ENCODE measurements around the gene DYNC1LI1.
"Not testable (repeated sequence)": the region's sequence is repeated elsewhere in the genome, so short reads cannot be mapped to it uniquely, and the experiment has no call there.

The DYNC1LI1 gene

GRCh38 chr3:32525720-32526119 lies 44.9 kb downstream of the DYNC1LI1 start:
- no peak for DNase-seq

- DNase-seq, result no peak
These were observed 48.0 kb downstream of the DYNC1LI1 start for GRCh38 chr3:32522682-32523081.

- not testable (repeated sequence) for DNase-seq
These were observed 51.7 kb downstream of the DYNC1LI1 start for GRCh38 chr3:32518921-32519320.

- not testable (repeated sequence) for DNase-seq
These were observed 53.9 kb downstream of the DYNC1LI1 start for GRCh38 chr3:32516751-32517150.

- DNase-seq, result no peak
These were observed 59.7 kb downstream of the DYNC1LI1 start for GRCh38 chr3:32511005-32511404.

GRCh38 chr3:32510075-32510724 lies 60.5 kb downstream of the DYNC1LI1 start:
- peak; percentile 69 for DNase-seq

DNA sequence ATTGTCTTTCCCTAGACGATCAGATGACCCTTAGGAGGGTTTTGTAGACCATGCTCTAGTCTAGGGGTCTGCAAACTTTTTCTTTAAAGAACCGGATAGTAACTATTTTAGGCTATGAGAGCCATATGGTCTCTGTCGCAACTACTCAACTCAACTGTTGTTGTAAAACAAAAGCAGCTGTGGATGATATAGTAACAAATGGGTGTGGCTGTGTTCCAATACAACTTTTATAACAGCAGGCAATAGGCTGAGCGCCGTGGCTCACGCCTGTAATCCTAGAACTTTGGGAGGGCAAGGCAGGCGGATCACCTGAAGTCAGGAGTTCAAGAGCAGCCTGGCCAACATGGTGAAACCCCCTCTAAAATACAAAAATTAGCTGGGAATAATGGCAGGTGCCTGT lies 61.9 kb downstream of the DYNC1LI1 start:
- no peak for DNase-seq

DNA sequence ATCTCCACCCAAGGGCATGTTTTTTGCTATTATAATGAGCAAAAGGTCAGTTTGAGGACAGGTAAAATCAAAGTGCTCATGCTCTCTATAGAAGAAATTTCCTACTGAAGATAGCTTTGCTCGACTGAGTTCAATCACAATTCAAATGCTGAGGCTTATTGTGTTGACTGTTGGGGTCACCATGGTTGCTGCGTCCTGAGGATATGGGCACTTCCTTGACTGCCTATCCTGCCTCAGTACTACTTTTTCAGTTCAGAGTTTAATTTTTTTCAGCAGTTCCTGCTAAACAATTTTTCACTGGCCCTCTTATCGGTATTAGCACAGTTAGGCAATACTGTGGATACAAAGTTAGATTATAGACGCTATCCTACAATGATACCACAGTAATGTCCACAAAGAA lies 64.2 kb downstream of the DYNC1LI1 start:
- no peak for DNase-seq

GRCh38 chr3:32502946-32503286 lies 67.7 kb downstream of the DYNC1LI1 start:
- no peak for DNase-seq

DNA sequence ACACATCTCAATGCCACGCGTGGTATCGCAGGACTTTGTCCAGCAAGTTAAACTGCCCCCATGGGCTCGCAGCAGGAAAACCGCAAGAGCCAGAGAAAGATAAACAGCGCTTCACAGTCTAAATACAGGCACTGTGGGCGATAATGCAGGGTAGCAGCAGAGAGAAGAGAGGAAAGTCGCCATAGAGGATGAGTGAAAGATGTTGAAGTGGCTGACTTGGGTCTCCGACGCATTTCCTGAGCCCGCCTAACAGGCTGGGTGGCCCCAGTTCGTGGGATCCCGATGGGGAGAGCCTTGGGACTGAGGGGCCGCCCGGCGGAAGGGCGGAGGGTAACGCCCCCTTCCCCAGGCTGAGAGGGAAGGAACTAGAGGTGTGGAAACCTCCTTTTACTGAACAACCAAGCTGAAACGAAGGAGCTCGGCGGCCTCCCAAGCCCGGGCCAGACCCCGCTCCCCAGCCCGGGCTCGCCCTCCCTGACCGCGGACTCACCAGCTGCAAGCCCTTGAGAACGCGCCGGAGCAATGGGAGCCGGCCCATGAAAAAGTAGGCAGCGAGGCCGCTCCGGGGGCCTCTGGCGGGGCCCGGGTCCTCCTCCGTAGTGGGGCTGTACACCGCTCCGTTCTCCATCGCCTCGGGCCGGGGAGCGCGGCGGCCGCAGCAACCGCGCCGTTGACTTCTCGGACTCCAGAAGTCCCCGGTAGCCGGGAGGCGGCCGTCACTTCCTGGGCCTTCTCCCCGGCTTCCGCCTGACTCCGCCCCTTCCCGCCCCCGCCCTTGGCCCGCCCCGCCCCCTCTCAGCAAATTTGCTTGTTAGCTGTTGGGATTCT lies 68.3 kb downstream of the DYNC1LI1 start, which contains the start of gene CMTM6:
Gene CMTM6, minus strand, starts transcription at position 735 of the 828 bp plus-strand sequence. Its CDS starts 107 bp downstream, at position 628.
- DNase-seq, result peak; percentile 65

GRCh38 chr3:32501783-32502117 lies 68.9 kb downstream of the DYNC1LI1 start:
- no peak for DNase-seq

GRCh38 chr3:32500880-32501782 lies 69.5 kb downstream of the DYNC1LI1 start:
- peak; percentile 57 for DNase-seq

DNA sequence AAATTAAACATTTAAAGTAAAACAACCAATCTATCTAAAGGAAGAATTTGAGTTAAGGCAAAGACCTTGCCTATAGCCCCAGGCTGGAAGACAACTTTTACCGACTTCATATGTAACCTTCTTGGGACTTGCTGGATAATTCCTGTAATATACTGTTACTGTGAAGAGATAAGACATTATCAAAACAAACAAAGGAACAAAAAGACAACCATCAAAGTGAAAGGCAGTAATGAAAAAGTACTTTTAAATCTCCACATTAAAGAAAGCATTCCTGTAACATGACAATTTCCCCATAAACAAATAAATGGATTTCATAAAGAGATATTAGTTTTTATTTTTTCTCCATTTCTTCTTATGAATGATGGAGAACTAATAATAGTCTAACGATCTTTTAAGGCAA lies 70.4 kb downstream of the DYNC1LI1 start:
- DNase-seq, result no peak

GRCh38 chr3:32499585-32499984 lies 71.1 kb downstream of the DYNC1LI1 start:
- DNase-seq, result no peak

DNA sequence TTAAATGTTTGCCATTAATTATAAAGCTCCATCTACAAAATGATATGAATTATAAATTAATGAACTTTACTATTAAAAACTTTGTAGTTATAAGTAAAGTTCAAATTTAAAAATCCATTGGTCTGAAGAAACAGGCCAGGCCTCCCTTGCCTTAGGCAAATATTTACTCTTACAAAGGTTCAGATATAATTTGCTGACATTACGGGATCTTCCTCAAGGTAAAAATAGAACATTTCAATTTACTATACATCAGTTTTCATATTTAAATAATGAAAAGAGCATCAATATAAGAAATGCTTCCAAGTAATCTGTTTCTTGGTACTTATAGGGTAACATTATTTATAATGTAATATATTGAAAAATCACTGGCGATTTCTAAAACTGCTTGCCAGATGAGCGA lies 71.7 kb downstream of the DYNC1LI1 start:
- DNase-seq, result no peak

- DNase-seq, result no peak
These were observed 72.4 kb downstream of the DYNC1LI1 start for GRCh38 chr3:32498252-32498651.

DNA sequence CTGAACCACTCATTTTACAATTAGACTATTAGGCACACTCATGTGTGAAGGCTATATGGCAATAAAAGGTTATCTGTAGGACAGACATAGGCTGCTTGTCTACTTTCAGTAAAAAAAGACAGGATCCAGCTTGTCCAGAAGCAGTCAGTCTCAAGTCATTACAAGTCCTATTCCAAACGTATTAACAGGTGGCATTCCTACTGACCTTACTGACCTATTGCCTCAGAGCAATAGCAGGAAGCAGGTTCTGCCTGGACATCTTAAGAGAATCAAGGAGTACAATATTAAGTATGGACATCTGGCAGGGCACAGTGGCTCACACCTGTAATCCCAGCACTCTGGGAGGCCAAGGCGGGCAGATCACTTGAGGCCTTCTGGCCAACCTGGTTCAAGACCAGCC lies 75.0 kb downstream of the DYNC1LI1 start:
- no peak for DNase-seq

DNA sequence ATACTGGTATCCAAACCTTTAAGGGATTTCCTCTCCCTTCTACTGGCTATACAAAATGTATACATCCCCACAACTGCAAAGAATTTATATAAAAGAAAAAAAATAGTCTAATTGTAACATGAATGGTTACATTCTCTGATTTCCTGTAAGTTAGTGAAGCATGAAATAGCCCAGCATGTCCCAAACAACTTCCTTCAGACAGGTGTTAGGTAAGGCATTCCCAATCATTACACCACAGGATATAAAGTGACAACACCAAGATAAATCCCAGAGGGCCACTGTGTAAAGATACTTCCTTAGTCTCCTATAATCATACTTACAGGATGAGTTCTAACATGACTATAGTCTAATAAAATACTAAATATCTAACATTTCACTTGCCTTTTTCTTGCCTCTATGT lies 75.6 kb downstream of the DYNC1LI1 start:
- DNase-seq, result no peak

GRCh38 chr3:32493437-32494414 lies 76.9 kb downstream of the DYNC1LI1 start:
- no peak for DNase-seq

DNA sequence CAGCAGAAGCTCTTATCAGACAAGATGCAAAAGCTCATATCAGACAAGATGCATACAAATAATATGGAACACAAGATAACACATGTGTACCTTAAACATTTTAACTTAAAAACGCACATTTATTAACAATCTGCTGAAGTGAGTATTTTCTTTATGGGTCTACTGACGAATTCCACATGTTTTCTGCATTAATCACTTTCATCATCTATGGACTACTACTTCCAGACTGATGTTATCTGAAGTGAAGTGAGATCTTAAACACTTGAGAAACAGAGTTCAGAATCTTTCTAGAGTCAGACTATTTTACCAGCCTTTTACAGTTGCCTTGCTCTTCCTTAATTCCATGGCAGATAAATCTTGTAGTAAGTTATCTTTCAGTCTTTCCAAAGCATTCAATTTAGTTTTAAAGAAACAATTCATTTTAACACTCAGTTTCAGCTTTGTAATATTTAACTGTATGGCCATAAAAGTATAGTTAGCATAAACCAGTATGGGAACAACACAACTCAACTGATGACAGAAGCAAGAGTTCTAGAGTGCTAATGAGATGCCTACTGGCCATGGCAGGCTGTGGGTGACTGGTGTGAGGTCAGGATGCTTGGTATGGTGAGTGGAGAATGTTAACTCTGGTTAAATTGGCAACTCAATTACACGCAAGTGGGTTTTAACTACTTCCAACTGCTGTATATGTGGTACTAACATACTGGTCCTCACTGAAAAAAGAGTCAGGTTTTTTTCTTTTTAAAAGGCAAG lies 77.8 kb downstream of the DYNC1LI1 start:
- no peak for DNase-seq

DNA sequence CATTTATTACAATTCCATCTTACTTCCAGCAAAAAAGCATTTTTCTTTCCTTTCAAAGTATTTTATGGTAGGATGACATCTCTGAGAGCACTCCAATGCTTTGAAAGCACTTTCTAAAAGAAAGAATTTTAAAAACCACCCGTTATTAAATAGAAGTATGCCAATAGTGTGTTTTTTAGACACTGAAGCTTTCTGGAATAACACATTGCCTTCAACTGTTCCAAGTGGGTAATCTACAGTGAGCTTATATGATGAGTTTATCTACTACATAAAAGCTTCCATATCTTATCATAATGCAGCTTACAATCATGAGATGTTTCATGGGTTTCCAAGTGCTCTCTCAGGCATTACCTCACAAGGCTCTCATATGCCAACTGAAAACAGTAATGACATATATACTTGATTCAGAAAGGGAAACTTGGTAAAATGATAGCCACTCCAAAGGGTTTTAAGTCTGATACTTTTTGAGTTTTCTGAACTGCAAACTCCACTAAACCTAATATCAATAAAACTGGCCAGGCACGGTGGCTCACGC lies 82.1 kb downstream of the DYNC1LI1 start:
- no peak for DNase-seq
